Measurements from ENCODE around the gene HSPA1L. TPM values are rescaled to one million over a fixed set of nuclear protein-coding genes. Genes with fewer than 3 reads are reported as not detected.
"Not testable (repeated sequence)": the region's sequence is repeated elsewhere in the genome, so short reads cannot be mapped to it uniquely, and the experiment has no call there.

Gene HSPA1L
- total RNA-seq, 1 donor from 2014 or later: 1.6 TPM

- intact Hi-C loops (cut with DNase I): loop anchor here (2.0 to 5.0 kb wide), 2 partner anchors 32 to 63 kb away; partner anchors contain the start of gene HSPA1B
- ATAC-seq (peak; percentile 11), DNase-seq (ENCODE audit: missing footprints) (peak; percentile 53)
Observed at GRCh38 chr6:31794866-31795615, 20.0 kb downstream of the HSPA1L start.

DNA sequence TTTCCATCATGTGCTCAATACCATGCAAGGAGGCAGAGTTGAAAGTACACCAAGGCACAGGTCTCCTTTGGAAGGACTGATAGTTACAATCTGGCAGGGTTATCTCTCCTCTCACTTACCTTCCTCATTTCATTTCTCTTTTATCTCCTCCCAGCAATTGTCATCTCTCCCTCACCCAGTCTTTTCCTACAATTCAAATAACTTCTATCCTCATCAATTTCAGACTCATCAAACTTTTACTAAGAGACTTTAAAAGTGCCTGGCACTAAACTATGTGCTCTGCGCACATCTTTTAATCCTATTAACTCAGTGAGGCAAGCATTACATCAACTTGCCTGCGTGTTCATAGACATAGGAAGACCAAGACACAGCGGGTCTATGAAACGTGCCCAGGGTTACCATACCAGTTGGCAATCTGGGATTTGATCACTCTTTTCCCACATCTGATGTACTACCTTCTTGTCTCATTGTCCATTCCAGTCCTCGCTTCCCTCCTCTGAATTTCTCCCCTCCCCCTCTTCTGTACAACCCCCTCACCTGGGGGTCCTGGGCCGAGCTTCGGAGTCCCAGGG is 20.7 kb downstream of the HSPA1L start:
- ATAC-seq (no peak), DNase-seq (ENCODE audit: missing footprints) (no peak)
- intact Hi-C loops (cut with DNase I): loop anchor here (2.0 to 5.0 kb wide), 2 partner anchors 32 to 62 kb away; partner anchors contain the start of gene HSPA1B

DNA sequence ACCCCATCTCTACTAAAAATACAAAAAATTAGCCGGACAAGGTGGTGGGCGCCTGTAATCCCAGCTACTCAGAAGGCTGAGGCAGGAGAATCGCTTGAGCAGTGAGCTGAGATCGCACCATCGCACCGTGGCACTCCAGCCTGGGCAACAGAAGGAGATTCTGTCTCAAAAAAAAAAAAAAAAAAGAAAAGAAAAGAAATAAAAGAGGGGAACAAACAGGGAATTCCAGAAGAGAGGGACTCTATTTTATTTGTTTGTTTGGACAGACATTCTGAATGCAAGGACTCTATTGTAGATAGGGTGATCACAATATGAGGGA is 21.2 kb downstream of the HSPA1L start:
- not testable (repeated sequence) for ATAC-seq; DNase-seq (ENCODE audit: missing footprints)
- intact Hi-C loops (cut with DNase I): loop anchor here (2.0 to 5.0 kb wide), 2 partner anchors 33 to 62 kb away; partner anchors contain the start of gene HSPA1B

- ATAC-seq: no peak
- intact Hi-C loops (cut with DNase I): loop anchor here (5.0 kb wide), 1 partner anchor 60 kb away; no protein-coding TSS in a partner anchor
- no peak for DNase-seq (ENCODE audit: missing footprints)
Observed at GRCh38 chr6:31792761-31793171, 22.3 kb downstream of the HSPA1L start.

GRCh38 chr6:31792090-31792374 is 23.1 kb downstream of the HSPA1L start:
- ATAC-seq (no peak), DNase-seq (ENCODE audit: missing footprints) (no peak)
- intact Hi-C loops (cut with DNase I): loop anchor here (5.0 kb wide), 1 partner anchor 60 kb away; no protein-coding TSS in a partner anchor

DNA sequence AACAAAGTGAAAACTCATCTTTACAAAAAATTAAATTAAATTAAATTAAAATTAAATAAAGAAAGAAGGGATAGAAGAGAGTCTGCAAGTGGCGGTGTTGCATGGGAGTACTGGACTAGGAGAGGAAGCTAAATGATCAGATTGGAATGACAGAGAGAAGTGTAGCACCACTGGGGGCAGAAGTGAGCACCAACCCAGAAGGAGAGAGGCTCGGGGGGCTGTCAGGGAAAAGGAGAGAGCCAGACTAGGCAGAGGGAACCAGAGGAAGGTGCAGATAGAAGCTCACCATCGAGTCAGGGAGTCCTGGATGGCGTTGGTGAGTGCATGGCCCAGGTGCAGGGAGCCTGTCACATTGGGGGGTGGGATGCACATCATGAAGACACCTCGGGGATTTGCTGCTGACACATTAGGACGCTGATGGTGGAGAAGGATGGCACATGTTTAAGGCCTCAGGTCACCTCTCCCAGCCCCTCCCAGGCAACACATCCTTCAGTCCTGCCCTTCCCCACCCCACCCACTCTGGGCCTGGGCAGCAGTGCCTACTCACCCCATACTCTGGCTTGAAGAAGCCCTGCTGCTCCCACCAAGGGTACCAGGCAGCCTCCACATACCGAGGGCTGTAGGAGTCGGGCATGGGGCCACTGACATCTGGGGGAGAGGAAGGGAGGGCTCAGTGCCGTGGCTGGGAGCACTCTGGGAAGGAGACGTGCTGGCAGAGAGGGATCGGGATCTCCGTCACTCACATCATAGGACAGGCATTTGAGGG is 23.6 kb downstream of the HSPA1L start:
- intact Hi-C loops (cut with DNase I): loop anchor here (5.0 kb wide), 1 partner anchor 59 kb away; no protein-coding TSS in a partner anchor
- DNase-seq (ENCODE audit: missing footprints): peak; percentile 68
- no peak for ATAC-seq

- intact Hi-C loops (cut with DNase I): no loop called here
- ATAC-seq (no peak), DNase-seq (ENCODE audit: missing footprints) (no peak)
Observed at GRCh38 chr6:31785475-31785874, 29.6 kb downstream of the HSPA1L start.

DNA sequence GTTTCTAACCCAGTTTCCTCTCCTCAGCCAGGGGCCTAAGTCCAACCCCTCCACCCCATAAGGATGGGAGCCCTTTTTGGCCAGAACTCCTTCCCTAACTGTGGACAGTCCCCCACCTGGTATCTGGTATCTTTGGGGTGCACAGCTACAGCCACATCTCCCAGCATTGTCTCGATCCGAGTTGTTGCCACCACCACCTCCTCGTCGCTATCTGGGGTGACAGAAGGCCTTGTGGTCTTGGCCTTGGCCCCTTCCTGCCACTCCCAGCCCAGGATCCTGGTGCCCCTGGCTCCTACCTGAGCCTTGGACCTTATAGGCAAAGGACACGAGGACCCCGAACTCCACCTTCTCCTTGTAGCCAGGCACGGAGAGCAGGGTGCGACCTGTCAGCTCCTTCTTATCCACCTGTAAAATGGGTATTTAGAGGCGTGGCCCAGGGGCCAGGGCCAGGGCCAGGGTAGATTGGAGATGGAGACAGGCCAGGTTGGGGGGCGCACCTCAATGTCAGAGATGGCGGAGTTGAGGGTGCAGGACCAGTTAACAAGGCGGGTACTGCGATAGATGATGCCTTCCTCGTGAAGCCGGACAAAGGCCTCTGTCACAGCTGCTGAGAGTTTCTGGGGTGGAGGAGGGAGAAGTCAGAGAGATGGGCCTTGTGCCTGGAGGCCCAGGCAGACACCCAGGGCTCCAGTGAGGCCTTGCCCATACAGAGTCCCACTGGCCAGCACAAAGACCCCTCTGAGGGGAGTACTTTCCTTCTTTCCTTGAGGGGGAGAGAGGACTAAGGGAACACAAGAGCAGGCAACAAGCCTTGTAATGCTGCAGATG is 30.8 kb downstream of the HSPA1L start:
- no peak for ATAC-seq
- peak; percentile 42 for DNase-seq (ENCODE audit: missing footprints)
- intact Hi-C loops (cut with DNase I): no loop called here

GRCh38 chr6:31782126-31782855 is 32.8 kb downstream of the HSPA1L start:
- intact Hi-C loops (cut with DNase I): no loop called here
- ATAC-seq (no peak), DNase-seq (ENCODE audit: missing footprints) (peak; percentile 55)

- ATAC-seq (no peak), DNase-seq (ENCODE audit: missing footprints) (peak; percentile 59)
- intact Hi-C loops (cut with DNase I): no loop called here
Observed at GRCh38 chr6:31781244-31782125, 33.6 kb downstream of the HSPA1L start.

- intact Hi-C loops (cut with DNase I): no loop called here
- ATAC-seq (no peak), DNase-seq (ENCODE audit: missing footprints) (peak; percentile 64)
Observed at GRCh38 chr6:31780507-31781243, 34.4 kb downstream of the HSPA1L start.

- intact Hi-C loops (cut with DNase I): no loop called here
- DNase-seq (ENCODE audit: missing footprints) (peak; percentile 50), ATAC-seq (no peak)
Observed at GRCh38 chr6:31779908-31780307, 35.2 kb downstream of the HSPA1L start.

DNA sequence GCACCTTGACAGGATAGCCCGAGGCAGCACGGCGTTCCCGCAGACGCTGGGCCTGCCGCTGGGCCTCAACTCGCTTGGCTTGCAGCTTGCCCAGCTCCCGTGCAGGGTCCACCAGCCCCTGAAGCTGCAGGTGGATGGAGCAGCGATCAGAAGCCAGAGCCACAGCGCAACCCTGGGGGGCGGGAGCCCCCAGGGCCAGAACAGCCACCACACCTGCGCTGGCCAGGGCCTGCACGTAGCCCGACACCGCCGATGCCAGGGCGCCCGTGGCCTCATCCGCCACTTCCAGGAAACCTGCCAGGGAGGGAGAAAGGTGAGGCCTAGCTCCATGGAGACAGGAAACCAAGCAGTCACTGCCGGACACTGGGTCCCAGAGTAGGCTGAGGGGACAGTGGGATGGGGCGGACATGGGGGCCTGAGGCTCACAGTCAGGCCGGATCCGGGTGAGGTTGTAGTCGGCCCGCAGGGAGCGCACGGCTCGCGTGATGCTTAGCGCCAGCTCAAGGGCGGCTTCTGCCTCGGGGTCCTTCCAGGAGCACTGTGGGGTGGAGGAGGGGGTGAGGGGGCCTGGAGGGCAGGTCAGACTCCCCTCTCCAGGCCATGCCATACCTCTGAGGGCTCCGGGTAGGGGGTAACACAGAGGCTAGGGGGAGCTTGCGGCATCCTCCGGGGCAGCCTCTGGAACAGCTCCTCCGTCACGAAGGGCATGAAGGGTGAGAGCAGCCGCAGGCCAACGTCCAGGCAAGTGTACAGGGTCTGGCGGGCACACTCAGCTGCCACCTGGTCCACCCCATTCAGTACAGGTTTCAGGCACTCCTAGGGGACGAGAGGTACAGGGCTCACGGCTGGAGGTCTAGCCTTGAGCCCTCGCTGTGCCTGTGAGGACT is 35.8 kb downstream of the HSPA1L start:
- intact Hi-C loops (cut with DNase I): no loop called here
- ATAC-seq: no peak

DNA sequence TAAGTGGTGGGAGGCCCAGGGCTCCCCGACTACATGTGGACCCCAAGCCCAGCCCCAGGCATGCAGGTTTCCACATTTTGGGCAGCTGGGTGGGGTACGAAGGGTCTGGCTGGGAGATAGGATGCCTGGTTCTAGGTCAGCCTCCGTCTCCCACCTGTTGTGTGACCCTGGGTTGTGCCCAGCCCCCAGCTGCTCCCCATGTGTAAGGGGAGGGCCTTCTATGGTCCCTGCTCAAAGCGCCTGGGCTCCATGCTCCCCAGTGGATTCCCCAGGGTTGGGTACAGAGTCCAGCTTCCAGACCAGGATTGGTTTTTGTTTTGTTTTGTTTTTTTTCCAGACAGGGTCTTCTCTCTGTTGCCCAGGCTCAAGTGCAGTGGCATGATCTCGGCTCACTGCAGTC is 36.9 kb downstream of the HSPA1L start:
- intact Hi-C loops (cut with DNase I): no loop called here
- DNase-seq (ENCODE audit: missing footprints): no peak
- no peak for ATAC-seq

More for the DNA sequence above, 35.8 kb downstream of the HSPA1L start:
- peak; percentile 53 for DNase-seq (ENCODE audit: missing footprints)

DNA sequence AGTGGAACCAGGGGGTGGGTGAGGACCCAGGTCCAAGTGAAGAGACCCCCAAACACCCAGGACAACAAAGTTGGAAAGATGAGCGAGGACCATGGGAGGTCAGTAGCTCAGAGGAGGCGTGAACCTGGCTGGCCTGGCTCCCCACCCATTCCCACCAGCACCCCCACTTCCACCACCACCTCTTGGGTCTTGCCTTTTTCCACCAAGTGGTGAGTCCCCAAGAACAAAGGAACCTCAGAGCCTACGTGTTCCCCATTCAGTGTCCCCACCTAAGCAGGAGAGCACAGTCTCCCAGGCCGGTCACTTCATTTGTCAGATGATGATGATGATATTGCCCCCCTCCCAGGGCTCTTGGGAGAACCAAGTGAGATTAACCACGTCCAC is 37.4 kb downstream of the HSPA1L start:
- no peak for ATAC-seq
- DNase-seq (ENCODE audit: missing footprints): no peak
- intact Hi-C loops (cut with DNase I): no loop called here

All from Right ventricle myocardium inferior (tissue), 1 donor.